Psoas muscle (tissue), 8 donors: ENCODE data around the gene IL2. TPM values are rescaled to one million over a fixed set of nuclear protein-coding genes. Genes with fewer than 3 reads are reported as not detected.

ENCODE experiments used
- ATAC-seq, 4 donors: fragments of 200-7000 bp; cut with Tn5 transposase; one replicate each; pipeline ENCODE4 v1.9.1; 2020; ENCODE audit warnings: moderate library complexity in 3 of 4, mild to moderate bottlenecking in 2 of 4
- DNase-seq, 2 donors: peaks; one replicate each; pipeline ENCODE4 v3.0.0-alpha.2; 2020
- H3K27ac ChIP-seq: fragments of 200-600 bp; one replicate; pipeline ENCODE4 v1.8.0; 2022
- H3K27me3 ChIP-seq, 3 donors: fragments of 200-600 bp in 1 of 3; one replicate each; pipeline versions ENCODE4 v1.6.1 to v1.8.0; 2013 to 2022; ENCODE audit warnings: low read length in 2 of 3, mild to moderate bottlenecking in 2 of 3, moderate library complexity in 1 of 3; ENCODE audit not compliant: insufficient read depth in 3 of 3
- H3K36me3 ChIP-seq, 2 donors: fragments of 200-600 bp in 1 of 2; one replicate each; pipeline versions ENCODE4 v1.6.1 to v1.8.0; 2013 to 2022; ENCODE audit warnings: low read depth in 1 of 2, mild to moderate bottlenecking in 1 of 2, moderate library complexity in 1 of 2; ENCODE audit not compliant: insufficient read depth in 1 of 2
- H3K4me1 ChIP-seq: fragments of 200-600 bp; one replicate; pipeline ENCODE4 v1.8.0; 2022
- H3K4me3 ChIP-seq: fragments of 200-600 bp; one replicate; pipeline ENCODE4 v1.8.0; 2022; ENCODE audit warnings: mild to moderate bottlenecking
- H3K9me3 ChIP-seq: fragments of 200-600 bp; one replicate; pipeline ENCODE4 v1.8.0; 2022
- CTCF ChIP-seq: fragments of 200-600 bp; IDR thresholded peaks from one replicate; pipeline ENCODE4 v1.8.0; 2022; ENCODE audit warnings: antibody characterized with exemption
- WGBS, 3 donors: extraction: QIAGEN DNeasy Blood & Tissue Kit; methylation state at CpG; one replicate each; pipeline versions ENCODE4 v1.1.6 to v1.1.7; 2013; 5-methylcytosine and 5-hydroxymethylcytosine counted together
- intact Hi-C, 2 donors: fragments of 100-400 bp; cut with DNase I; formaldehyde crosslinking; loops; one replicate each; pipeline versions ENCODE4 v1.11.0 to v1.14.2; 2022
- polyA plus RNA-seq, 3 donors: library from polyadenylated mRNA; stranded (reverse); fragments of 200-250 nt; gene quantifications; one replicate each; pipeline ENCODE4 v1.2.3, GENCODE V29; 2013
- total RNA-seq, 4 donors: library from RNA; stranded (reverse); fragmentation: NEBNext Ultra II Directional in 2 of 4; extraction: Animal tissue kit (Norgen Biotek cat#: 25700) in 2 of 4; gene quantifications; one replicate each; pipeline versions ENCODE4 v1.2.1 to v1.2.4, GENCODE V29; 2021 to 2023
- donor health status: healthy with polysubstance abuse.
- donor health status: DM: no; HTN: no; CAD: no; lungs with moderate emphysema.
- donor health status: Bipolar disorder and iron deficiency.
- donor health status: healthy.
- donor health status: DM: yes; HTN: yes; CAD: no.
- donor health status: DM: no; HTN: no; CAD: no.
- donor health status: DM: no; HTN: no; CAD: no.
- donor health status: DM: yes; HTN: yes; CAD: no.

IL2 gene
- total and polyA plus RNA-seq, 7 donors, result not detected

GRCh38 chr4:122453384-122453995 lies 3.0 kb downstream of the IL2 start:
- TF ChIP-seq CTCF, result no peak
- 39 to 47% (median 45%) methylated on average over 1 of the region's 1 CpG for WGBS, 3 donors

GRCh38 chr4:122450847-122451246 lies 5.7 kb downstream of the IL2 start:
- no peaks in the 10 kb centered on the region for H3K27me3 ChIP-seq
- no peak for TF ChIP-seq CTCF
- intact Hi-C loops, result no loop called here
- no peaks in the 10 kb centered on the region for H3K36me3 ChIP-seq
- H3K4me1 ChIP-seq, result no peaks in the 10 kb centered on the region
- H3K27ac ChIP-seq, result no peak overlapping the region
- H3K9me3 ChIP-seq, result no peaks in the 10 kb centered on the region
- DNase-seq (no peak), ATAC-seq (no peak)
- no peak overlapping the region for H3K4me3 ChIP-seq

More at GRCh38 chr4:122453384-122453995, 3.0 kb downstream of the IL2 start:
- Histone ChIP-seq H3K4me1 (no peaks in the 10 kb centered on the region), H3K27me3 (no peaks in the 10 kb centered on the region), H3K27ac (no peak overlapping the region), H3K9me3 (no peaks in the 10 kb centered on the region), H3K4me3 (no peak overlapping the region), H3K36me3 (no peaks in the 10 kb centered on the region)
- DNase-seq (no peak), ATAC-seq (no peak)
- intact Hi-C loops, result no loop called here

GRCh38 chr4:122434285-122434684 lies 22.2 kb downstream of the IL2 start:
- ATAC-seq (no peak), DNase-seq (no peak)
- Histone ChIP-seq H3K36me3 (no peaks in the 10 kb centered on the region), H3K27me3 (no peaks in the 10 kb centered on the region), H3K4me1 (no peaks in the 10 kb centered on the region), H3K4me3 (no peak overlapping the region), H3K27ac (no peak overlapping the region), H3K9me3 (no peaks in the 10 kb centered on the region)
- intact Hi-C loops, result no loop called here
- 59 to 66% (median 64%) methylated on average over 3 of the region's 3 CpGs for WGBS, 3 donors
- TF ChIP-seq CTCF, result no peak

- no peak overlapping the region for H3K4me3 ChIP-seq
- WGBS, 3 donors, result 71 to 80% (median 79%) methylated on average over 5 of the region's 5 CpGs
Measured at GRCh38 chr4:122431351-122431750, 25.2 kb downstream of the IL2 start.

More at GRCh38 chr4:122431351-122431750, 25.2 kb downstream of the IL2 start:
- no peak for TF ChIP-seq CTCF
- no peaks in the 10 kb centered on the region for H3K9me3 ChIP-seq
- no peak overlapping the region for H3K27ac ChIP-seq
- no peak for ATAC-seq
- no peaks in the 10 kb centered on the region for H3K27me3 ChIP-seq
- no peaks in the 10 kb centered on the region for H3K36me3 ChIP-seq
- DNase-seq, result no peak
- intact Hi-C loops, result no loop called here
- H3K4me1 ChIP-seq, result no peaks in the 10 kb centered on the region
